UCSD-AML1 (cell line): ENCODE data around the gene RRP12.
A peak's percentile ranks its signal among the peaks of the same experiment; 100 is the strongest.
"Not testable (repeated sequence)": the region's sequence is repeated elsewhere in the genome, so short reads cannot be mapped to it uniquely, and the experiment has no call there.

Source experiments
- DNase-seq: peaks from one replicate; lab custom pipeline; 2025; ENCODE audit not compliant: unreplicated experiment; lab: John Stamatoyannopoulos, UW

The RRP12 gene

GRCh38 chr10:97400665-97401454 is at the start of gene RRP12:
TSS of gene RRP12 (minus strand) at chr10:97401340. CDS start at chr10:97401231, 109 bp downstream.
- peak; percentile 76 for DNase-seq

GRCh38 chr10:97450828-97451227 is 49.7 kb upstream of the RRP12 start:
- DNase-seq = no peak

- peak; percentile 90 for DNase-seq
Observed at GRCh38 chr10:97445722-97446639, 44.8 kb upstream of the RRP12 start, which contains the start of the genes EXOSC1 and ZDHHC16. TSS of gene EXOSC1 (minus strand) at chr10:97446006. CDS start at chr10:97445985, 21 bp downstream. TSS of gene ZDHHC16 (plus strand) at chr10:97446175. CDS start at chr10:97451676, 5,501 bp downstream.

GRCh38 chr10:97445357-97445721 is 44.2 kb upstream of the RRP12 start:
- DNase-seq = no peak

GRCh38 chr10:97444212-97444611 is 43.1 kb upstream of the RRP12 start:
- DNase-seq = no peak

- DNase-seq = no peak
Observed at GRCh38 chr10:97442277-97442676, 41.1 kb upstream of the RRP12 start.

GRCh38 chr10:97435211-97435610 is 34.1 kb upstream of the RRP12 start:
- no peak for DNase-seq

GRCh38 chr10:97434557-97434956 is 33.4 kb upstream of the RRP12 start:
- no peak for DNase-seq

- no peak for DNase-seq
Observed at GRCh38 chr10:97434055-97434454, 32.9 kb upstream of the RRP12 start.

GRCh38 chr10:97428572-97428981 is 27.4 kb upstream of the RRP12 start:
- DNase-seq = no peak

GRCh38 chr10:97427571-97428179 is 26.5 kb upstream of the RRP12 start:
- DNase-seq = no peak

GRCh38 chr10:97426776-97427570 is 25.8 kb upstream of the RRP12 start:
- DNase-seq = no peak

- peak; percentile 98 for DNase-seq
Observed at GRCh38 chr10:97425964-97426775, 25.0 kb upstream of the RRP12 start, which contains the start of gene PGAM1. TSS of gene PGAM1 (plus strand) at chr10:97426191. CDS start at chr10:97426308, 117 bp downstream.

- not testable (repeated sequence) for DNase-seq
Observed at GRCh38 chr10:97423757-97424098, 22.6 kb upstream of the RRP12 start.

- DNase-seq = no peak
Observed at GRCh38 chr10:97416565-97416964, 15.4 kb upstream of the RRP12 start.

- DNase-seq = no peak
Observed at GRCh38 chr10:97412891-97413304, 11.8 kb upstream of the RRP12 start.

- no peak for DNase-seq
Observed at GRCh38 chr10:97411406-97411805, 10.3 kb upstream of the RRP12 start.

- DNase-seq = no peak
Observed at GRCh38 chr10:97408496-97408992, 7.4 kb upstream of the RRP12 start.

GRCh38 chr10:97407952-97408248 is 6.8 kb upstream of the RRP12 start:
- DNase-seq = no peak
